ENCODE data around the gene UFD1.

DNA sequence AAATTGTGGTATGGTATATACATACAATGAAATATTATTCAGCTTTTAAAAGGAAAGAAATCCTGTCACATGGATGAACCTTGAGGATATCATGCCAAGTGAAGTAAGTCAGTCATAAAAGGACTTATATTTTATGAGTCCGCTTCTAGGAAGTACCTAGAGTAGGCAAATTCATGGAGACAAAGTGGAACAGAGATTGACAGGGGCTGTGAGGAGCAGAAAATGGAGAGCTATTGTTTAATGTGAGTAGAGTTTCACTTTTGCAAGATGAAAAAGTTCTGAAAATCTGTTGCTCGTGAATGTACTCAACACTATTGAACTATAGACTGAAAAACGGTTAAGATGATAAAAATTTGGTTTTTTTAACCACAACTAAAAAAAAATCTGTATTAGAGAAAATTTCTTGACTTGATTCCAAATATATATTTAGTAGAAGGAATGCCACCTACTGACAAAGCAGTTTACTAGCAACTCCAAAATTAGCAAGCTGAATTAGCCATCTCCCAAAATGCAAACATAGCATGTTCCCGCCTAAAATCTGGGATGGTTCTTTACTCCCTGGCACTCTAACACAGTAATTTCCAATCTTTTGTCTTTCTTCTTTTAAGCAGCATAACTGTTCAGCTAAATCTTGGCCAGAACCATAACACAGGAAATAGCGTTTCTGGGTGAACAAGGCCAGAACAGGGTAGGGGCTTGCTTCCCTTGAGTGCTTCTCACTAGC, 1.5 kb downstream of the UFD1 start:
- TF ChIP-seq, protein P1, sequence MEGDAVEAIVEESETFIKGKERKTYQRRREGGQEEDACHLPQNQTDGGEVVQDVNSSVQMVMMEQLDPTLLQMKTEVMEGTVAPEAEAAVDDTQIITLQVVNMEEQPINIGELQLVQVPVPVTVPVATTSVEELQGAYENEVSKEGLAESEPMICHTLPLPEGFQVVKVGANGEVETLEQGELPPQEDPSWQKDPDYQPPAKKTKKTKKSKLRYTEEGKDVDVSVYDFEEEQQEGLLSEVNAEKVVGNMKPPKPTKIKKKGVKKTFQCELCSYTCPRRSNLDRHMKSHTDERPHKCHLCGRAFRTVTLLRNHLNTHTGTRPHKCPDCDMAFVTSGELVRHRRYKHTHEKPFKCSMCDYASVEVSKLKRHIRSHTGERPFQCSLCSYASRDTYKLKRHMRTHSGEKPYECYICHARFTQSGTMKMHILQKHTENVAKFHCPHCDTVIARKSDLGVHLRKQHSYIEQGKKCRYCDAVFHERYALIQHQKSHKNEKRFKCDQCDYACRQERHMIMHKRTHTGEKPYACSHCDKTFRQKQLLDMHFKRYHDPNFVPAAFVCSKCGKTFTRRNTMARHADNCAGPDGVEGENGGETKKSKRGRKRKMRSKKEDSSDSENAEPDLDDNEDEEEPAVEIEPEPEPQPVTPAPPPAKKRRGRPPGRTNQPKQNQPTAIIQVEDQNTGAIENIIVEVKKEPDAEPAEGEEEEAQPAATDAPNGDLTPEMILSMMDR (IDR thresholded peaks at IDR 0.05): no peak
- no peak for TF ChIP-seq POLR2A (IDR thresholded peaks at IDR 0.05)
